Peyer's patch (tissue), 4 donors: ENCODE measurements around the gene GTPBP8. TPM values are rescaled to one million over a fixed set of nuclear protein-coding genes. Genes with fewer than 3 reads are reported as not detected.

Source experiments
- DNase-seq, 3 donors: peaks; one replicate each; pipeline ENCODE4 v3.0.0-alpha.2; 2017 to 2019
- H3K27ac ChIP-seq, 4 donors: fragments of 200-600 bp; sonication (generic); one replicate each; pipeline ENCODE4 v1.5.1; 2016 to 2019
- H3K27me3 ChIP-seq, 2 donors: fragments of 200-600 bp; sonication (generic); one replicate each; pipeline ENCODE4 v1.5.1; 2019
- H3K36me3 ChIP-seq, 3 donors: fragments of 200-600 bp; sonication (generic); one replicate each; pipeline ENCODE4 v1.5.1; 2016 to 2019
- H3K4me1 ChIP-seq, 4 donors: fragments of 200-600 bp; sonication (generic); one replicate each; pipeline ENCODE4 v1.5.1; 2016 to 2019
- H3K4me3 ChIP-seq, 4 donors: fragments of 200-600 bp; sonication (generic); 1 replicate in 3 of 4; 2 replicates in 1 of 4; pipeline ENCODE4 v1.5.1; 2016 to 2019; ENCODE audit warnings: mild to moderate bottlenecking in 1 of 4
- H3K9me3 ChIP-seq, 4 donors: fragments of 200-600 bp; sonication (generic); one replicate each; pipeline ENCODE4 v1.5.1; 2016 to 2019; ENCODE audit warnings: mild to moderate bottlenecking in 1 of 4
- CTCF ChIP-seq, 6 experiments: fragments of 450-650 bp in 4 of 6; fragments of 200-600 bp in 2 of 6; sonication (generic) in 1 of 6; IDR thresholded peaks; one replicate each; pipeline ENCODE4 v1.5.1; 2017 to 2019; ENCODE audit warnings: antibody characterized with exemption in 6 of 6, mild to moderate bottlenecking in 3 of 6, moderate library complexity in 1 of 6
- POLR2A ChIP-seq, 2 donors: fragments of 450-650 bp; IDR thresholded peaks; one replicate each; pipeline ENCODE4 v1.5.1; 2017; ENCODE audit warnings: antibody characterized with exemption in 2 of 2, mild to moderate bottlenecking in 2 of 2, moderate library complexity in 2 of 2
- total RNA-seq, 4 donors: library from RNA; depleted of rRNA; stranded (reverse); fragments of >200 nt; gene quantifications; one replicate each; pipeline ENCODE4 v1.1.0, GENCODE V29; 2016

GTPBP8 gene
- 10 to 100 TPM; 27.9 to 43.7 (median 33.5) TPM for total RNA-seq

- Histone ChIP-seq H3K9me3 (no peaks in the 10 kb centered on the region), H3K27ac (peak within 1 kb of the TSS; percentile 86 to 99 (median 94))
These were observed at the start of gene GTPBP8 for GRCh38 chr3:112990672-112991602. Gene GTPBP8, plus strand, starts transcription at chr3:112990984. Its CDS starts 16 bp downstream, at chr3:112991000.

GRCh38 chr3:112948346-112948838 lies 42.4 kb upstream of the GTPBP8 start:
- H3K36me3 ChIP-seq, result no peaks in the 10 kb centered on the region
- no peak for TF ChIP-seq CTCF (IDR thresholded peaks at IDR 0.05)
- no peak for TF ChIP-seq POLR2A (IDR thresholded peaks at IDR 0.05)

More at GRCh38 chr3:112990672-112991602, at the start of gene GTPBP8:
- Histone ChIP-seq H3K4me1 (peaks cover 0 to 11% (median 4%) of the 10 kb centered on the region in 4 donors), H3K27me3 (no peaks in the 10 kb centered on the region), H3K4me3 (peak within 1 kb of the TSS; percentile 60 to 89 (median 68)), H3K36me3 (no peaks in the 10 kb centered on the region)
- DNase-seq, result peak; percentile 92 to 97 (median 95)
- peak in 2 of 6 experiments; percentile 10 to 26 for TF ChIP-seq CTCF (IDR thresholded peaks at IDR 0.05)
- TF ChIP-seq POLR2A (IDR thresholded peaks at IDR 0.05), result peak; percentile 97 to 98

GRCh38 chr3:112956351-112956750 lies 34.4 kb upstream of the GTPBP8 start:
- no peak for TF ChIP-seq CTCF (IDR thresholded peaks at IDR 0.05)
- no peak for TF ChIP-seq POLR2A (IDR thresholded peaks at IDR 0.05)
- no peak for DNase-seq
- no peaks in the 10 kb centered on the region for H3K9me3 ChIP-seq
- no peaks in the 10 kb centered on the region for H3K27me3 ChIP-seq
- no peak overlapping the region for H3K27ac ChIP-seq
- no peak overlapping the region for H3K4me3 ChIP-seq
- no peaks in the 10 kb centered on the region for H3K36me3 ChIP-seq
- no peaks in the 10 kb centered on the region for H3K4me1 ChIP-seq

More at GRCh38 chr3:112948346-112948838, 42.4 kb upstream of the GTPBP8 start:
- H3K27me3 ChIP-seq, result no peaks in the 10 kb centered on the region
- no peaks in the 10 kb centered on the region for H3K9me3 ChIP-seq
- H3K4me3 ChIP-seq, result no peak overlapping the region
- H3K27ac ChIP-seq, result no peak overlapping the region
- no peak for DNase-seq
- no peaks in the 10 kb centered on the region for H3K4me1 ChIP-seq

- no peaks in the 10 kb centered on the region for H3K27me3 ChIP-seq
- H3K4me1 ChIP-seq, result no peaks in the 10 kb centered on the region
- H3K9me3 ChIP-seq, result peaks cover 0 to 6% (median 0%) of the 10 kb centered on the region in 4 donors
- no peak for TF ChIP-seq POLR2A (IDR thresholded peaks at IDR 0.05)
- TF ChIP-seq CTCF (IDR thresholded peaks at IDR 0.05), result no peak
- no peaks in the 10 kb centered on the region for H3K36me3 ChIP-seq
- no peak overlapping the region for H3K4me3 ChIP-seq
- DNase-seq, result no peak
- H3K27ac ChIP-seq, result no peak overlapping the region
These were observed 31.8 kb upstream of the GTPBP8 start for GRCh38 chr3:112958811-112959560.

GRCh38 chr3:112963683-112964082 lies 27.1 kb upstream of the GTPBP8 start:
- Histone ChIP-seq H3K9me3 (peaks cover 0 to 8% (median 0%) of the 10 kb centered on the region in 4 donors), H3K27me3 (no peaks in the 10 kb centered on the region), H3K36me3 (no peaks in the 10 kb centered on the region), H3K4me3 (no peak overlapping the region), H3K4me1 (no peaks in the 10 kb centered on the region), H3K27ac (no peak overlapping the region)
- no peak for TF ChIP-seq POLR2A (IDR thresholded peaks at IDR 0.05)
- DNase-seq, result no peak
